GM21423 (cell line): ENCODE measurements around the gene DLG4.

Experiments used
- ATAC-seq: cut with Tn5 transposase; IDR thresholded peaks from one replicate; pipeline ENCODE4 v1.9.1; 2021; ENCODE audit warnings: mild to moderate bottlenecking, moderate library complexity; ENCODE audit not compliant: unreplicated experiment

The DLG4 gene

GRCh38 chr17:7215652-7216180 lies 3.9 kb downstream of the DLG4 start:
- ATAC-seq = no peak

GRCh38 chr17:7215136-7215638 lies 4.4 kb downstream of the DLG4 start:
- no peak for ATAC-seq

GRCh38 chr17:7214300-7215135 lies 5.1 kb downstream of the DLG4 start:
- peak; percentile 79 for ATAC-seq

GRCh38 chr17:7213895-7214299 lies 5.7 kb downstream of the DLG4 start:
- peak; percentile 4 for ATAC-seq

- ATAC-seq = no peak
These were observed 8.0 kb downstream of the DLG4 start for GRCh38 chr17:7211491-7212273.

GRCh38 chr17:7208754-7209460 lies 10.7 kb downstream of the DLG4 start:
- no peak for ATAC-seq

- no peak for ATAC-seq
These were observed 11.5 kb downstream of the DLG4 start for GRCh38 chr17:7208027-7208571.

GRCh38 chr17:7207120-7208001 lies 12.3 kb downstream of the DLG4 start:
- no peak for ATAC-seq

GRCh38 chr17:7205561-7205960 lies 14.1 kb downstream of the DLG4 start:
- ATAC-seq = no peak

- peak; percentile 80 for ATAC-seq
These were observed 14.7 kb downstream of the DLG4 start for GRCh38 chr17:7204828-7205461.

- ATAC-seq = no peak
These were observed 15.3 kb downstream of the DLG4 start for GRCh38 chr17:7204336-7204735.

- no peak for ATAC-seq
These were observed 16.2 kb downstream of the DLG4 start for GRCh38 chr17:7203391-7203790.

- ATAC-seq = no peak
These were observed 22.8 kb downstream of the DLG4 start for GRCh38 chr17:7196651-7197401.

GRCh38 chr17:7195971-7196370 lies 23.7 kb downstream of the DLG4 start:
- no peak for ATAC-seq

GRCh38 chr17:7192271-7192937 lies 27.2 kb downstream of the DLG4 start:
- ATAC-seq = no peak

GRCh38 chr17:7191571-7192270 lies 27.9 kb downstream of the DLG4 start:
- no peak for ATAC-seq

- ATAC-seq = no peak
These were observed 28.6 kb downstream of the DLG4 start for GRCh38 chr17:7191069-7191468.
